Left renal pelvis (tissue), 4 donors: Measurements from ENCODE around the gene ZNF223. TPM values are rescaled to one million over a fixed set of nuclear protein-coding genes. Genes with fewer than 3 reads are reported as not detected.

ENCODE experiments used
- DNase-seq, 4 donors: peaks; one replicate each; pipeline ENCODE4 v3.0.0-alpha.2; 2013; ENCODE audit warnings: low read depth in 4 of 4, low spot score in 3 of 4
- polyA plus RNA-seq, 4 donors: library from polyadenylated mRNA; unstranded; fragments of 120-200 nt; gene quantifications; one replicate each; pipeline ENCODE4 v1.2.1, GENCODE V29; 2013; ENCODE audit not compliant: insufficient read length in 4 of 4

The ZNF223 gene
- polyA plus RNA-seq, 4 donors = 7.5 to 14.4 (median 13.6) TPM

DNA sequence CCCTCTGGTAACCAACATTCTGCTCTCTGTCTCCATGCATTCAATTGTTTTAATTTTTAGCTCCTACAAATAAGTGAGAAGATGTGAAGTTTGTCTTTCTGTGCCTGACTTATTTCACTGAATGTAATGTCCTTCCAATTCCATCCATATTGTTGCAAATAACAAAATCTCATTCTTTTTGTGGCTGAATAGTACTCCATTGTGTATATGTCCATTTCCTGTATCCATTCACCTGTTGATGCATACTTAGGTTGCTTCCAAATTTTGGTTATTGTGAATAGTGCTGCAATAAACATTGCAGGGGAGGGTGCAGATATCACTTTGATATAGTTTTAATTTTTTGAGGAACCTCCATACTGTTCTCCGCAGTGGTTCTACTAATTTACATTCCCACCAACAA is 17.6 kb downstream of the ZNF223 start:
- no peak for DNase-seq

DNA sequence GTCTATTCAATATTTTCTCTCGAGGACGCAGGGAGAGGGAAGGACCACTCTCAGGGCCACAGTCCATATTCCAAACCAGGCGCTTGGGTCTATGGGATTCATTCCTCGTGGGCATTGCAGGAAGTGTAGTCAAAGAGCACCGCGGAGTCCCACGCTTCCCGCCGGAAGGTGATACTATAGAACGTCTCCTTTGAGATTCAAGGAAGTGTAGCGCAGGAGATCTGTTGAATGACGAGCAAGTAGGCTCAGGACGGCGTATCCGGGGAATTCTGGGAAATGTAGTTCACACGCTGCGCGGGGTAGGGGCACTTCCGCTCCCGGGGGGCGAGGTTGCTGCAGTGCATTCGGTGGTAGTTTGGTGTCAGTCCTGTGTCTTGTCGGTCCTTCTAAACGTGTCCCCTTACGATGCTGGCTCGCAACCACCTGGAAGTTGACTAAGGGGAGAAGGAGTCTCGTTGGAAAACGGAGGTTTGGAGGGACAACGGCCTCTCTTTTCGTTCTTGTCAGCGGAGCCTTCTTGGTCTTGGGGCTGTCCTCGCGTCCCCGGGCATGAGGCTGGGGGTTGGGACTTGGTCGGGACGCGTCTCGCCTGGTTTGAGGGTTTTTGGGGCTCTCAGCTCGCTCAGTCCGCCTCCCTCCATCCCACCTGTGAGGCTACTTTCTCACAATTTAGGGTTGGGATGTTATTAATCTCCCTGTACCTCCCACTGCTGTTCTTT is 20.1 kb downstream of the ZNF223 start, which contains the start of gene ZNF284:
Gene ZNF284 (plus strand): TSS at position 336 of the 719 bp plus-strand sequence. CDS start 4,231 bp downstream, outside the sequence.
- peak; percentile 77 to 93 (median 87) for DNase-seq

DNA sequence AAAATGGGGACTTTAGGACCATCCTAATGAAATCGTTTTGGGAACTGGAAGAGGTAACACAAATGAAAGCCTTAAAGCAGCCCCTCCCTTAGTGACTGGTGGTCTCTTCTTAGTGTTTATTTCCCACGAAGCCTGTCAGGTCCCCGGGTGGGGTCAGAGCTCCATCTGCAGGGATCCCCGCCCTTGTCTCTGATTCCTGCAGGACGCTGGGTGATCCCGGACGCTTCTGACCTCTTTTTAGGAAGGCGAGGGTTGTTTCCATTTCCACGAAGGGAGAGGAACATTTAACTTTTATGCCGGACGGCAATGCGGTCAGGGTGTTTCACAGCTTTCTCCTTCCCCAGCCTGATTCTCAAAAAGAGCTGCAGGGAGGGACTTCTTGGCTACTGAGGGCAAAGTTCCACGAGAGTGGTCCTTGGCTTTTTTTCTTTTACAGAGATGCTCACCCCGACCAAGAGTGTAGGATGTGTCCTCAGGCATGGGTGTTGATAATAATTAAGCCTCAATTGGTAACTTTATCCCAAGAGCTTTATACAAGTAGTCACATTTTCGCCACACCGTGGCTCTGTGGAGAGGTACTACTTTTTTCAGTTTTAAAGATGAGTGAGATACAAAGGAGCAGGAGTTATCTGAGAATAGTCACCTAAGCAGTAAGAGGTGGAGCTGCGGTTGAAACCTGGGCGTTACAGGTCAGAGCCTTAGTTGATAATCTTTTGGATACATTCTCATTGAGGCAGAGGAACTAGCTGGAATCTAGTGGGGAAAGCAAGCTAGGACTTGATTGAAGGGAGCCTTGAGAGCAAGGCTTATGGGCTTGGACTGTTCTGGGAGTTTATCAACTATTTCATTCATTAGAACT is 20.9 kb downstream of the ZNF223 start:
- DNase-seq = no peak

DNA sequence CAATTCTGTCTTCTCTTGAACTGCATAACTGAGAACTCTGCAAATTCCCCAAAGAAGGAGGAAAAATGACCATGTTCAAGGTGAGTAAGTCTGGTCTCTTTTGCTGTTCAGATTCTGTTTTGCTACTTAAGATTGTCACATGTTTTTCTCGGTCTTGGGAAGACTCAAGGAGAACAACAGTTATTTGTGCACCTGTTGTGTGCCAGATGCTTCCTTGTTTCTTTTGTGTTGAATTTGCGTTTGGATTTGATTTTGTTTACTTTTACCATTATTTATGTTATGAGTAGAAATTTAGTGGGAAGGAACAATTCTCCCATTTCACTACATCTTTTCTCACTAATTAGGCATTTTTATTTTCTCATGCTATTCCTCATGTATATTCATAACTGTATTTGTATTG is 24.5 kb downstream of the ZNF223 start:
- no peak for DNase-seq

DNA sequence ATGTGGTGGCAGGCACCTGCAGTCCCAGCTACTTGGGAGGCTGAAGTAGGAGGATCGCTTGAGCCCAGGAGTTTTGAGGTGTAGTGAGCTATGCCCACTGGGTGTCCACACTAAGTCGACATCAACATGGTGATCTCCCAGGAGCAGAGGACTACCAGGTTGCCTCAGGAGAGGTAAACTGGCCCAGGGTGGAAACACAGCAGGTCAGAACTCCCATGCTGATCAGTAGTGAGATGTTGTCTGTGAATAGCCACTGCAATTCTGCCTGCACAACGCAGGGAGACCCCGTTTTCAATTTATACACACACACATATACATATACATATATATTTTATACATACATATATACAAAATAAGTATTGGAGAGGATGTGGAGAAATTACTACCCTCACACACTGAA is 40.3 kb downstream of the ZNF223 start:
- no peak for DNase-seq

DNA sequence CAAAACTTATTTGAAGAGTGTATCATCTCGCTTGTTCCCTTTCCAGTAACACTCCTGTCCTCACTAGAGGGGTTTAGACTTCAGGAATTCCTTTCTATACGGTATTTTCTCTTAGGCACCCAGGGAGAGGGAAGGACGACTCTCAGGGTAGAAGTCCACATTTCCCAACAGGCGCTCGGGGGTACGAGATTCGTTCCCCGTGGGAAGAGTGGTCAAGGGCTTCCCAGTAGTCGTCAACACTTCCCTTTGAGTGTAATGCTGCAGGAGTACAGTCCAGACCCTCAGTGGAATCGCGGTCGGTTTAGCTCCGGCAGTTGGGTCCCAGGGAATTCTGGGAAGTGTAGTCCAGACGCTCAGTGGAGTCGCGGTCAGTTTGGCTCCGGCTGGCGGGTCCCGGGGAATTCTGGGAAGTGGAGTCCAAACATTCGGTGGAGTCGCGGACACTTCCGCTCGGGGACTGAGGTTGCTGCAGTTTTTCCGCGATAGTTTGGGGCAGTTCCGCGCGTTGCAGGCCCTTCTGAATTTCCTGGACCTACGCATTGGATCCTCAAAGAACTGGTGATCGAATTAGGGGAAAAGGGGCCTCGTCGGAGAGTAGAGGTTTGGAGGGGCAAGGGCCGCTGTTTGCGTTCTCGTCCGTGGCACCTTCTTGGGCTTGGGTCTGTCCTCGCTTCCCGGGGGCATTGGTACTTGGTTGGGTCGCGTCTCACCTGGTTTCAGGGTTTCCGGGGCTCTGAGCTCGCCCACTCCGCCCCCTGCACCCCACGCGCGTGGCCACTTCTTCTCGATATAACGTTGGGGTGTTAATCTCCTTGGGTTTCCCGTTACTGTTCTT is 42.3 kb downstream of the ZNF223 start, which contains the start of gene ZNF224:
Gene ZNF224 (plus strand): TSS at position 431 of the 835 bp plus-strand sequence. CDS start 3,513 bp downstream, outside the sequence.
- DNase-seq = peak; percentile 84 to 94 (median 86)

DNA sequence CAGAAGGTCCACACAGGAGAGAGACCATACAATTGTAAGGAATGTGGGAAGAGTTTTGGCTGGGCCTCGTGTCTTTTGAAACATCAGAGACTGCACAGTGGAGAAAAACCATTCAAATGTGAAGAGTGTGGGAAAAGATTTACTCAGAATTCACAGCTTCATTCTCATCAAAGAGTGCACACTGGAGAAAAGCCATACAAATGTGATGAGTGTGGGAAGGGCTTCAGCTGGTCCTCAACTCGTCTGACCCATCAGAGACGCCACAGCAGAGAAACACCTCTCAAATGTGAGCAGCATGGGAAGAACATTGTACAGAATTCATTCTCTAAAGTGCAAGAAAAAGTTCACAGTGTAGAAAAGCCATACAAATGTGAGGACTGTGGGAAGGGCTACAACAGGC is 55.9 kb downstream of the ZNF223 start:
- no peak for DNase-seq

DNA sequence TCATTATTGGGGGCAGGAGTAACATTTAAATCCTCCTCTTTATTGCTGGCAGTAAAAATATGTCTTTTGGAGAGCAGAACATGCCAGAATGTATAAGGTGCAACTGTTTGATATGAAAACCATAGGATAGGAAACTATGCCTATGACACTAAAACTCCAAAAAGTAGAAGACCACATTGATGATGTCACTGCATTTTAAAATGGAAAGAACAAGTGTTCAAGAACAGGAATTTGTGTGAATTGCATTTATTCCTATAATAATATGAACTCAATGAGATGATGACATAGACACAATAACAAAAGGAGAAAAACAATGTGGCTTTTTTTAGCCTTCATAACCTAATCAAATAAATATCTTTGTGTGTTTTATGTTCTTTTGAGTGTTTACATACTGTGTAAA is 57.6 kb downstream of the ZNF223 start:
- DNase-seq = no peak

DNA sequence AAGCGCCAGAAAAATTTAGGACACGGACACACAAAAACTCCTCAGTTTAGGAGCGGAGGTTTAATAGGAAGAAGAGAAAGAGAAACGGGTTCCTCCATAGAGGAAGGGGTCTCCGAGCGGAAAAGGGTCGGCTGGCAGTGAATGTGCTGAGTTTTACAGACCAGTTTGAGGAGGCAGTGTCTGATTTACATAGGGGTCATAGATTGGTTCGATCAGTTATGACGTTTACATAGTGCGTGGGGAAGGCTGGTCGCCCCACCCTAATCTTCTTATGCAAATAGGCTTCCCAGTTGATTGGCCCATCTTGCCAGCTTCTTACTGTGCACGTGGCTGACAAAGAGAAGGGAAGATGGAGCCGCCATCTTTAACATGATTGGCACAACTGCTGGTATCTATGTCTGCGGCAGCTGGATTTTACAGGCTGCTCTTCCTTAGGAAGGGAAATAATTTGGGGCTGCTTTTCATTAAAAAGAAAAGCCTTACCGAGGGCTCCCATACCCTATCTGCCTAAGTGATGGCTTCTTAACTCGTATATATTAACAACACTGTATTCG is 60.2 kb downstream of the ZNF223 start:
- no peak for DNase-seq

DNA sequence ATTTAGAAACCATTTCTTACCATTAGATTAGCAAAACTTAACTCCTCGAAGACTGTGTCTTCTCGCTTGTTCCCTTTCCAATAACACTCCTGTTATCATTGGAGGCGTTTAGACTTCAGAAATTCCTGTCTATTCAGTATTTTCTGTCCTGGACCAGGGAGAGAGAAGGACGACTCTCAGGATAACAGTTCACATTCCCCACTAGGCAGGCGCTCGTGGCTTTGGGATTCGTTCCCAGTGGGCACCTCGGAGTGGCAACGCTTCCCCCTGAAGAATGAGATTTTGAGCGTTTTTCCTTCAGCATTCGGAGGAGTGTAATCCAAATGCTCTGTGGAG is 60.9 kb downstream of the ZNF223 start:
- DNase-seq = no peak

DNA sequence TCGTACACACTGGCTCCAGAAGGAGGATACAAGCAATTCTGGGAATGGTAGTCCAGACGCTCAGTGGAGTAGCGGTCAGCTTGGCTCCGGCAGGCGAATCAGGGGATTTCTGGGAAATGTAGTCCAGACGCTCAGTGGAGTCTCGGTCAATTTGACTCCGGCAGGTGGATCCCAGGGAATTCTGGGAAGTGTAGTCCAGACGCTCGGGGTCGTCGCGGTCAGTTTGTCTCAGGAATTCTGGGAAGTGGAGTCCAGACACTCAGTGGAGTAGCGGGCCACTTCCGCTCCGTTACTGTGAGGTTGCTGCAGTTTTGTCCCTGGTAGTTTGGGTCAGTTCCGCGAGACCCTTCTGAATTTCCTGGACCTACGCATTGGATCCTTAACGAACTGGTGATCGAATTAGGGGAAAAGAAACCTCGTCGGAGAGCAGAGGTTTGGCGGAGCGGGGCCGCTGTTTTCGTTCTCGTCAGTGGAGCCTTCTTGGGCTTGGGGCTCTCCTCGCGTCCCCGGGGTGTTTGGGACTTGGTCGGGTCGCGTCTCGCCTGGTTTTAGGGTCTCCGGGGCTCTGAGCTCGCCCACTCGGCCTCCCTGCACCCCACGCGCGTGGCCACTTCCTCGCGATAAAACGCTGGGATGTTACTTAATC is 61.4 kb downstream of the ZNF223 start, which contains the start of gene ZNF225:
Gene ZNF225 (plus strand): TSS at position 262 of the 646 bp plus-strand sequence. CDS start 2,429 bp downstream, outside the sequence.
- peak; percentile 97 to 99 (median 98) for DNase-seq

DNA sequence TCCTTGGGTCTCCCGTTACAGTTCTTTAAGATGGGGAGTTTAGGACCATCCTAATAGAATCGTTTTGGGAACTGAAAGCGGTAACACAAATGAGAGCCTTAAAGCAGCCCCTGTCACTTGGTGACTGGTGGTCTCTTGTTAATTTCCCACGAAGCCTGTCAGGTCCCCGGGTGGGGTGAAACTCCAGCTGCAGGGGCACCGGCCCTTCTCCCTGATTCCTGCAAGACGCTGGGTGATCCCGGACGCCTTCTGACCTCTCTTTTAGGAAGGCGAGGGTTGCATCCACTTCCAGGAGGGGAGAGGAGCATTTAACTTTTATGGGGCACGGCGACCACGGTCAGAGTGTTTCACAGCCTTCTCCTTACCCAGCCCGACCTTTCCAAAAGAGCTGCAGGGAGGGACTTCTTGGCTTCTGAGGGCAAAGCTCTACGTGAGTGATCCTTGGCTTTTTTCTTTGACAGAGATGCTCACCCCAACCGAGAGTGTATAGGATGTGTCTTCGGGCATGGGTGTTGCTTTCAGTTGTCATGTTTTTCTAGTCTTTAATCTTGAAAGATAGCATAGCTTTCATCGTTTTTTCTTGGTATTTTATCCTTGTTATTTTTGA is 62.1 kb downstream of the ZNF223 start:
- DNase-seq = no peak

Other genes starting within 250 kb of the ZNF223 start
- under 1 TPM; 0.24 to 0.58 (median 0.42) TPM for gene LYPD5, start 249.6 kb upstream of the ZNF223 start, polyA plus RNA-seq
- 10 to 100 TPM; 11.4 to 21.8 (median 13.6) TPM for gene ZNF283, start 224.7 kb upstream of the ZNF223 start, polyA plus RNA-seq
- gene ZNF404, start 168.1 kb upstream of the ZNF223 start, polyA plus RNA-seq = 10 to 100 TPM; 10.5 to 14.2 (median 11.8) TPM
- gene ZNF45, start 116.8 kb upstream of the ZNF223 start, polyA plus RNA-seq = 10 to 100 TPM; 25.2 to 30.3 (median 27.8) TPM
- 1 to 10 TPM; 5.4 to 7.9 (median 6.3) TPM for gene ZNF221, start 100.8 kb upstream of the ZNF223 start, polyA plus RNA-seq
- 10 to 100 TPM; 10.7 to 17.2 (median 16.4) TPM for gene ZNF155, start 67.8 kb upstream of the ZNF223 start, polyA plus RNA-seq
- 1 to 10 TPM; 5.9 to 7.8 (median 7.0) TPM for gene ZNF230, start 49.1 kb upstream of the ZNF223 start, polyA plus RNA-seq
- 10 to 100 TPM in 1 of 4 donors, 1 to 10 TPM in 3; 9.2 to 10.4 (median 9.6) TPM for gene ZNF222, start 26.7 kb upstream of the ZNF223 start, polyA plus RNA-seq
- gene ZNF284, start 20.1 kb downstream of the ZNF223 start, polyA plus RNA-seq = 1 to 10 TPM; 3.7 to 5.8 (median 4.2) TPM
- gene ZNF224, start 42.3 kb downstream of the ZNF223 start, polyA plus RNA-seq = 10 to 100 TPM; 25.2 to 42.0 (median 31.1) TPM
- 10 to 100 TPM in 2 of 4 donors, 1 to 10 TPM in 2; 9.5 to 11.3 (median 9.8) TPM for gene ZNF225, start 61.4 kb downstream of the ZNF223 start, polyA plus RNA-seq
- gene ZNF234, start 89.5 kb downstream of the ZNF223 start, polyA plus RNA-seq = 10 to 100 TPM; 13.2 to 19.9 (median 14.4) TPM
- gene ZNF226, start 113.1 kb downstream of the ZNF223 start, polyA plus RNA-seq = 10 to 100 TPM; 23.5 to 29.9 (median 25.2) TPM
- 10 to 100 TPM; 24.1 to 31.2 (median 28.0) TPM for gene ZNF227, start 160.5 kb downstream of the ZNF223 start, polyA plus RNA-seq
- 1 to 10 TPM; 2.5 to 7.8 (median 6.6) TPM for gene ZNF233, start 207.8 kb downstream of the ZNF223 start, polyA plus RNA-seq